Thoracic aorta (tissue), 2 donors: ENCODE measurements around the gene IQCH. TPM values are rescaled to one million over a fixed set of nuclear protein-coding genes. Genes with fewer than 3 reads are reported as not detected.
"Not testable (repeated sequence)": the region's sequence is repeated elsewhere in the genome, so short reads cannot be mapped to it uniquely, and the experiment has no call there.

Source experiments
- ATAC-seq: fragments of 150-250 bp; one replicate; pipeline ENCODE4 v1.8.0; 2017; ENCODE audit warnings: low read depth; ENCODE audit not compliant: insufficient number of reproducible peaks, low FRiP score
- DNase-seq: peaks from one replicate; pipeline ENCODE4 v3.0.0-alpha.2; 2020; ENCODE audit warnings: low spot score
- H3K27ac ChIP-seq, 2 donors: fragments of 200-600 bp; sonication (generic); 1 replicate in 1 of 2; 2 replicates in 1 of 2; pipeline ENCODE4 v1.5.1; 2016; ENCODE audit warnings: mild to moderate bottlenecking in 2 of 2, moderate library complexity in 2 of 2
- H3K27me3 ChIP-seq: fragments of 200-600 bp; sonication (generic); replicated peaks from 2 replicates; pipeline ENCODE4 v1.6.0; 2016; ENCODE audit warnings: mild to moderate bottlenecking; ENCODE audit not compliant: insufficient read depth
- H3K36me3 ChIP-seq: fragments of 200-600 bp; sonication (generic); one replicate; pipeline ENCODE4 v1.5.1; 2016
- H3K4me1 ChIP-seq, 2 donors: fragments of 200-600 bp; sonication (generic); 1 replicate in 1 of 2; 2 replicates in 1 of 2; pipeline versions ENCODE4 v1.5.1 to v1.6.0; 2016; ENCODE audit warnings: low read depth in 2 of 2, mild to moderate bottlenecking in 1 of 2; ENCODE audit not compliant: control insufficient read depth in 1 of 2
- H3K4me3 ChIP-seq: fragments of 200-600 bp; sonication (generic); 2 replicates; pipeline ENCODE4 v1.5.1; 2016; ENCODE audit warnings: mild to moderate bottlenecking
- H3K9me3 ChIP-seq: fragments of 200-600 bp; sonication (generic); 2 replicates; pipeline ENCODE4 v1.5.1; 2016
- CTCF ChIP-seq: fragments of 200-600 bp; sonication (generic); IDR thresholded peaks from one replicate; pipeline ENCODE4 v1.5.1; 2019; ENCODE audit warnings: antibody characterized with exemption
- total RNA-seq, 2 donors: library from RNA; depleted of rRNA; stranded (reverse); fragments of >200 nt; gene quantifications; one replicate each; pipeline versions ENCODE4 v1.1.0 to v1.2.3, GENCODE V29; 2016

The IQCH gene
- total RNA-seq, 2 donors from 2014 or later, result 0.14 to 2.3 TPM

- Histone ChIP-seq H3K27me3 (no peaks in the 10 kb centered on the region), H3K4me1 (no peaks in the 10 kb centered on the region), H3K36me3 (no peaks in the 10 kb centered on the region), H3K9me3 (peaks cover 5% of the 10 kb centered on the region), H3K27ac (no peak overlapping the region), H3K4me3 (no peak overlapping the region)
- ATAC-seq (no peak), DNase-seq (no peak)
- no peak for TF ChIP-seq CTCF
Observed at GRCh38 chr15:67281714-67282113, 27.1 kb downstream of the IQCH start.

- H3K27me3 ChIP-seq, H3K4me1 ChIP-seq, H3K27ac ChIP-seq, ATAC-seq, H3K36me3 ChIP-seq, H3K4me3 ChIP-seq, DNase-seq, H3K9me3 ChIP-seq: not testable (repeated sequence)
Observed at GRCh38 chr15:67285625-67286024, 31.0 kb downstream of the IQCH start.

- not testable (repeated sequence) for H3K9me3 ChIP-seq, H3K4me3 ChIP-seq, ATAC-seq, H3K36me3 ChIP-seq, H3K4me1 ChIP-seq, H3K27me3 ChIP-seq, DNase-seq, H3K27ac ChIP-seq
Observed at GRCh38 chr15:67286400-67286799, 31.8 kb downstream of the IQCH start.

GRCh38 chr15:67290319-67290718 lies 35.7 kb downstream of the IQCH start:
- H3K36me3 ChIP-seq, result no peaks in the 10 kb centered on the region
- H3K27me3 ChIP-seq, result no peaks in the 10 kb centered on the region
- peaks cover 9% of the 10 kb centered on the region for H3K9me3 ChIP-seq
- ATAC-seq (no peak), DNase-seq (no peak)
- H3K4me1 ChIP-seq, result no peaks in the 10 kb centered on the region
- no peak overlapping the region for H3K27ac ChIP-seq
- no peak for TF ChIP-seq CTCF
- H3K4me3 ChIP-seq, result no peak overlapping the region

GRCh38 chr15:67296188-67296587 lies 41.6 kb downstream of the IQCH start:
- no peak overlapping the region for H3K4me3 ChIP-seq
- no peaks in the 10 kb centered on the region for H3K4me1 ChIP-seq
- no peaks in the 10 kb centered on the region for H3K9me3 ChIP-seq
- H3K27me3 ChIP-seq, result no peaks in the 10 kb centered on the region
- H3K36me3 ChIP-seq, result no peaks in the 10 kb centered on the region
- ATAC-seq (no peak), DNase-seq (no peak)
- no peak for TF ChIP-seq CTCF
- H3K27ac ChIP-seq, result no peak overlapping the region

- no peak for DNase-seq
- H3K9me3 ChIP-seq, result no peaks in the 10 kb centered on the region
- H3K36me3 ChIP-seq, result no peaks in the 10 kb centered on the region
- H3K4me3 ChIP-seq, result no peak overlapping the region
- no peak overlapping the region for H3K27ac ChIP-seq
- no peak for ATAC-seq
- no peaks in the 10 kb centered on the region for H3K4me1 ChIP-seq
- TF ChIP-seq CTCF, result no peak
- no peaks in the 10 kb centered on the region for H3K27me3 ChIP-seq
Observed at GRCh38 chr15:67296684-67297083, 42.1 kb downstream of the IQCH start.
